Activated CD8-positive, alpha-beta memory T cell treated with anti-CD3 and anti-CD28 coated beads, Interleukin-2, amount 10 ng/mL, durations not matched to agents 7 days and 5 days (primary cell): ENCODE results near the gene FAM174C. TPM values are rescaled to one million over a fixed set of nuclear protein-coding genes. Genes with fewer than 3 reads are reported as not detected.

Experiments
- ATAC-seq: fragments of 150-1000 bp; cut with Tn5 transposase; one replicate; pipeline ENCODE4 v1.10.0; 2021; ENCODE audit warnings: moderate library complexity
- CTCF ChIA-PET: fragments of 350-600 bp; sonication (Branson Sonifier 250); formaldehyde crosslinking; loops from one replicate; lab custom pipeline; 2021; ENCODE audit warnings: antibody characterized with exemption; lab: Charles Lee
- DNase-seq: peaks from one replicate; pipeline ENCODE4 v3.0.0-alpha.2; 2020
- H3K27ac Mint-ChIP-seq: one replicate; pipeline ENCODE4 v1.8.0; 2021; ENCODE audit warnings: mild to moderate bottlenecking, mixed read lengths
- H3K27me3 Mint-ChIP-seq: one replicate; pipeline ENCODE4 v1.8.0; 2021; ENCODE audit warnings: mixed read lengths
- H3K36me3 Mint-ChIP-seq: one replicate; pipeline ENCODE4 v1.8.0; 2021; ENCODE audit warnings: mild to moderate bottlenecking, mixed read lengths
- H3K4me1 Mint-ChIP-seq: one replicate; pipeline ENCODE4 v1.8.0; 2021; ENCODE audit warnings: mixed read lengths
- H3K4me3 Mint-ChIP-seq: one replicate; pipeline ENCODE4 v1.8.0; 2021; ENCODE audit warnings: mild to moderate bottlenecking, moderate library complexity, mixed read lengths
- H3K9me3 Mint-ChIP-seq: one replicate; pipeline ENCODE4 v1.8.0; 2022; ENCODE audit warnings: low read depth, mixed read lengths
- total RNA-seq, 2 experiments: library from RNA; stranded (reverse); gene quantifications; one replicate each; pipeline ENCODE4 v1.2.3, GENCODE V29; 2021

Gene FAM174C
- total RNA-seq, 2 experiments from 2014 or later = 54.7 to 60.3 TPM

GRCh38 chr19:1249990-1250436, 25.3 kb upstream of the FAM174C start:
- H3K4me3 Mint-ChIP-seq = peak overlapping the region; percentile 74
- H3K27me3 Mint-ChIP-seq = no peaks in the 10 kb centered on the region
- peaks cover 11% of the 10 kb centered on the region for H3K4me1 Mint-ChIP-seq
- ATAC-seq (no peak), DNase-seq (no peak)
- H3K9me3 Mint-ChIP-seq = no peaks in the 10 kb centered on the region
- CTCF ChIA-PET = interaction anchor here (1.0 kb wide), 1 partner anchor 17 kb away, joined by 9 read pairs; no protein-coding TSS in a partner anchor
- peaks cover 25% of the 10 kb centered on the region for H3K36me3 Mint-ChIP-seq
- peak overlapping the region; percentile 82 for H3K27ac Mint-ChIP-seq

- Mint-ChIP-seq H3K36me3 (peaks cover 30% of the 10 kb centered on the region), H3K9me3 (no peaks in the 10 kb centered on the region), H3K27me3 (no peaks in the 10 kb centered on the region), H3K4me3 (peak overlapping the region; percentile 98), H3K4me1 (peaks cover 13% of the 10 kb centered on the region), H3K27ac (peak overlapping the region; percentile 92)
- DNase-seq (peak; percentile 76), ATAC-seq (no peak)
- CTCF ChIA-PET = interaction anchor here (0.9 to 5.9 kb wide), 3 partner anchors 11 to 17 kb away, joined by 3 to 88 read pairs (median 9); partner anchors contain the start of gene CIRBP
Observed at GRCh38 chr19:1250437-1251260, 24.7 kb upstream of the FAM174C start.

GRCh38 chr19:1251330-1252220, 23.8 kb upstream of the FAM174C start:
- CTCF ChIA-PET = interaction anchor here (0.5 to 5.9 kb wide), 3 partner anchors 10 to 57 kb away, joined by 3 to 88 read pairs (median 3); partner anchors contain the start of gene CIRBP
- Mint-ChIP-seq H3K4me3 (peak overlapping the region; percentile 98), H3K36me3 (peaks cover 30% of the 10 kb centered on the region), H3K4me1 (peaks cover 16% of the 10 kb centered on the region), H3K27me3 (no peaks in the 10 kb centered on the region), H3K9me3 (no peaks in the 10 kb centered on the region), H3K27ac (peak overlapping the region; percentile 92)
- ATAC-seq = no peak
- DNase-seq = peak; percentile 83

- DNase-seq (peak; percentile 84), ATAC-seq (no peak)
- Mint-ChIP-seq H3K4me1 (peaks cover 17% of the 10 kb centered on the region), H3K9me3 (no peaks in the 10 kb centered on the region), H3K4me3 (peak overlapping the region; percentile 98), H3K27ac (peak overlapping the region; percentile 92), H3K36me3 (peaks cover 31% of the 10 kb centered on the region), H3K27me3 (no peaks in the 10 kb centered on the region)
- CTCF ChIA-PET = interaction anchor here (1.9 to 17.8 kb wide), 3 partner anchors 9 to 15 kb away, joined by 12 to 723 read pairs (median 88); partner anchors contain the start of genes ATP5F1D, CBARP and CIRBP
Observed at GRCh38 chr19:1252221-1252820, 23.0 kb upstream of the FAM174C start.

- ATAC-seq = peak; percentile 20
- Mint-ChIP-seq H3K36me3 (peaks cover 36% of the 10 kb centered on the region), H3K9me3 (no peaks in the 10 kb centered on the region), H3K4me1 (peaks cover 22% of the 10 kb centered on the region), H3K27ac (peak overlapping the region; percentile 82), H3K4me3 (peak overlapping the region; percentile 98), H3K27me3 (no peaks in the 10 kb centered on the region)
- DNase-seq = peak; percentile 88
- CTCF ChIA-PET = interaction anchor here (0.6 to 17.8 kb wide), 4 partner anchors 9 to 178 kb away, joined by 3 to 723 read pairs (median 50); partner anchors contain the start of genes ATP5F1D, CBARP and CIRBP
Observed at GRCh38 chr19:1252821-1253513, 22.4 kb upstream of the FAM174C start.

- Mint-ChIP-seq H3K4me1 (peaks cover 28% of the 10 kb centered on the region), H3K4me3 (peak overlapping the region; percentile 98), H3K27me3 (no peaks in the 10 kb centered on the region), H3K36me3 (peaks cover 37% of the 10 kb centered on the region), H3K9me3 (no peaks in the 10 kb centered on the region), H3K27ac (peak overlapping the region; percentile 82)
- ATAC-seq = no peak
- CTCF ChIA-PET = interaction anchor here (1.9 to 17.8 kb wide), 3 partner anchors 8 to 14 kb away, joined by 12 to 723 read pairs (median 88); partner anchors contain the start of genes ATP5F1D, CBARP and CIRBP
- DNase-seq = no peak
Observed at GRCh38 chr19:1253514-1254080, 21.7 kb upstream of the FAM174C start.

GRCh38 chr19:1254081-1254527, 21.2 kb upstream of the FAM174C start:
- Mint-ChIP-seq H3K4me1 (peaks cover 30% of the 10 kb centered on the region), H3K36me3 (peaks cover 37% of the 10 kb centered on the region), H3K9me3 (no peaks in the 10 kb centered on the region), H3K27ac (peak overlapping the region; percentile 68), H3K4me3 (no peak overlapping the region), H3K27me3 (no peaks in the 10 kb centered on the region)
- ATAC-seq (no peak), DNase-seq (no peak)
- CTCF ChIA-PET = interaction anchor here (1.9 to 17.8 kb wide), 3 partner anchors 8 to 13 kb away, joined by 12 to 723 read pairs (median 88); partner anchors contain the start of genes ATP5F1D, CBARP and CIRBP

- no peak for DNase-seq
- Mint-ChIP-seq H3K36me3 (peaks cover 36% of the 10 kb centered on the region), H3K4me3 (peak overlapping the region; percentile 7), H3K9me3 (no peaks in the 10 kb centered on the region), H3K27me3 (no peaks in the 10 kb centered on the region), H3K4me1 (peaks cover 34% of the 10 kb centered on the region), H3K27ac (peak overlapping the region; percentile 68)
- ATAC-seq = no peak
- CTCF ChIA-PET = interaction anchor here (5.9 to 17.8 kb wide), 2 partner anchors 12 to 13 kb away, joined by 88 to 723 read pairs; partner anchors contain the start of genes ATP5F1D, CBARP and CIRBP
Observed at GRCh38 chr19:1254530-1255185, 20.7 kb upstream of the FAM174C start.

GRCh38 chr19:1255186-1256161, 19.9 kb upstream of the FAM174C start:
- Mint-ChIP-seq H3K36me3 (peaks cover 35% of the 10 kb centered on the region), H3K27me3 (no peaks in the 10 kb centered on the region), H3K4me1 (peaks cover 39% of the 10 kb centered on the region), H3K4me3 (no peak overlapping the region), H3K27ac (peak overlapping the region; percentile 68), H3K9me3 (no peaks in the 10 kb centered on the region)
- ATAC-seq (no peak), DNase-seq (no peak)
- CTCF ChIA-PET = interaction anchor here (5.9 to 17.8 kb wide), 2 partner anchors 12 to 13 kb away, joined by 88 to 723 read pairs; partner anchors contain the start of genes ATP5F1D, CBARP and CIRBP
